Activated naive CD8-positive, alpha-beta T cell treated with anti-CD3 and anti-CD28 coated beads, Interleukin-2, amount 50 U/mL, for 16 hours (primary cell): ENCODE data around the gene CLK3.
"Not testable (repeated sequence)": the region's sequence is repeated elsewhere in the genome, so short reads cannot be mapped to it uniquely, and the experiment has no call there.

Source experiments
- DNase-seq: peaks from one replicate; pipeline ENCODE4 v3.0.0-alpha.2; 2020; ENCODE audit warnings: low read depth, low spot score

The CLK3 gene

DNA sequence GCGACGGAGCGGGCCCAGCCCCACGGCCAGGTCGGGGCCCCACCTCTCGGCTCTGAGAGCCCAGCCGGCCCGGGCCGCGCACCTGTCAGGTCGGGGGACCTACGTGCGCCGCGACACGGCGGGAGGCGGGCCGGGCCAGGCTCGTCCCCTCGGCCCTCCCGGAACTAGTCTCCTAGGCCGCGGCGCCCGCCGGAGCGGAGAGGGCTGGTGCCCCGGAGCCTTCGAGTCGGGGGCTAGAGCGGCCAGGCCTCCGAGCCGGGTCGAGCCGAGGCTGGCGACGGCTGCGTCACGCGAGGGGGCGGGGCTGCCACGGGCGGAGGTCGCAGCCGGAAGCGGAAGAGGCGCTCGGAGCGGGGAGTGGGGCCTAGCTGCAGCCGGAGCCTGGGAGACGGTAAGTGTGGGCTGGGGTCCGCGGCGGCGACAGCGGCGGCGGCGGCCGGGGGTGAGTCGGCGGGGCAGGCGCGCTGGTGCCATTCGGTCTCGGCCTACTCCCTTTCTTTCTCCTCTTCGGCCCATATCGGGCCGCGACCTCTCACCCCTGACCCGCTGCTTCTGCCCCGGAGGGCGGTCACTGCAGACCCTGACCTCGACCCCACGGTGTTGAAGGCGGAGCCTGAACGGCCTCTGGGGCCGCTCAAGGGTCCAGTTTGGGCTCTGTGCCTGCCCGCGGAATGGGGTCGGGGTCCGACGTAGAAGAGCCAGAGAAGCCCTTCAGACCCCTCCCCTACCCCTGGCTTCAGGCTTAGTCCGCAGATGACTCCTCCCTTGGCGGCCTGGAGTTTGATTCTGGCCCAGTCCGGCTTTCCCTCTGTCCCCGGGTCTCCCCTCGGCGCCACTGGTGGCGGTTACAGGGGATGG is at the start of gene CLK3:
TSS of gene CLK3 (plus strand) at position 329 of the 858 bp plus-strand sequence. CDS start 3,361 bp downstream, outside the sequence.
- DNase-seq: peak; percentile 90

DNA sequence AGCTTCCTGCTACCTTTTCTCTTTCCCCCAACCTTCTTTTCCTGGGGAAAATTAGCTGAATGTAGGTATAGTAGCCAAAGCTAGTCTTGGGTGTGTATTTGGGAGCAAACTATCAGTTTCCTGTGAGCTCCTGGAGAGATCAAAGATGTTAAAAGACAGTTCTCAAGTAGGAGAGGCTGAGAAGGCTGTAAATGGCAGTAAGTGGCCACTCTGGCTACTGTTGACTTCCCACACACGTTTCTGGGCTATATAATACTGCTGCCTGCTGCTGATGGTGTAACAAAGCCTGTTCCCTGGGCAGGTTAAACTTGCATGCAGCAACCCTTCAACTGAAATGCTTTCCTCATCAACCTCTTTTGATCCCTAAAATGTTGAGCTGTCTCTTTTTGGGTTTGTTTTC is 47.0 kb upstream of the CLK3 start:
- DNase-seq: no peak

DNA sequence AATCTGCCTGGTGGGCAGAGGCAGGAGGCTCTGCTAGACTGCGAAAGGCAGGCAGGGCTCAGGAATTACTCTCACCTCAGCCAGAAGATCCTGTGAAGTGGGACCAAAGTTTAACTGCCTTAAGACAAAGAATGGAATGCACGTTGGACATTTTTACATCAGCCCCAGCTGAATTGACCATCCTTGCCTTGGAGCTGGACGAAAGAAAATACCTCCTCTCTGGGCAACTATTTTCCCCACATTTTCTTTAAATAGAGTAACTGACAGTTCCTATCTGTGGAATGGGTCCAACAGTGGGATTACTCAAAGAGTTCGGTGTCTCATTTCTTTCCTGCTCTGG is 45.9 kb upstream of the CLK3 start:
- DNase-seq: no peak

DNA sequence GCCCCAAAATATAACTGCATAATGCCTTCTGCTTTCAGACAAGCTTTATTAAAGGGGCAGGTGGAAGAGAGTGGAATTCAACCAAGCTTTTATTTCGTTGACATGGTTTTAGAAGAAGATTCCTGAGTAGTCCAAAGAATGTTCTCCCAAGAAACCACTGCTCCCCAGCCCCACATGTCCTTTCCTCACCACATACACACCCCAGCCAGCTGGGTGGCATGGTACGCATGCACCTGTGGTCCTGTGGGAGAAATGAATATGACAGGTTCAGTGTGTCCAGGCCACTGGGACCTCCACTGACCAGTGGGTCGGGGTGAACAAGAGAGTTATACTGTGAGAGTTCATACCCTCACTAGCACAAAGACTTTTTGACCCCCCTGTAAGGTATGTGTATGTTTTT is 44.4 kb upstream of the CLK3 start:
- no peak for DNase-seq

- DNase-seq: no peak
These were observed 41.6 kb upstream of the CLK3 start for GRCh38 chr15:74573987-74574386.

GRCh38 chr15:74578496-74578994 is 37.1 kb upstream of the CLK3 start:
- no peak for DNase-seq

- no peak for DNase-seq
These were observed 36.6 kb upstream of the CLK3 start for GRCh38 chr15:74579001-74579400.

GRCh38 chr15:74580538-74581350 is 34.9 kb upstream of the CLK3 start:
- DNase-seq: no peak

DNA sequence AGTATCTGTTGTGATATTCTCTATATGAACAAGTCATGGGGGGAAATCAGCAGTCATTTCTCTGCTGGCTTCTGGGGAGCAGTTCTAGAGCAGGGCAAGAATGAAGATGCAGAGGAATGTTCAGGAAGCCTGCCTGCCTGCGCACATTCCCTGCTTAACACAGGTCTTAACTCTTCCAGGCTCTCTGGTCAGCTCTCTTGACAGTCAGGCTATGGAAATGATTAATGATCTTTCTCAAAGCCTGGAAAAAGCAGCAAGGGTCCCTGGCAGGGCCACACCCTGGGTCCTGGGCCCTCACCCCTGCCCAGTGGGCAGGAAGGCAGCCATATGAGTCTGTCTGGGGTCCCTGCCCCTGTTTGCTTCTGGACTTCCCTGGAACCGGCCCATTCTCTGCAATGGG is 31.4 kb upstream of the CLK3 start:
- no peak for DNase-seq

DNA sequence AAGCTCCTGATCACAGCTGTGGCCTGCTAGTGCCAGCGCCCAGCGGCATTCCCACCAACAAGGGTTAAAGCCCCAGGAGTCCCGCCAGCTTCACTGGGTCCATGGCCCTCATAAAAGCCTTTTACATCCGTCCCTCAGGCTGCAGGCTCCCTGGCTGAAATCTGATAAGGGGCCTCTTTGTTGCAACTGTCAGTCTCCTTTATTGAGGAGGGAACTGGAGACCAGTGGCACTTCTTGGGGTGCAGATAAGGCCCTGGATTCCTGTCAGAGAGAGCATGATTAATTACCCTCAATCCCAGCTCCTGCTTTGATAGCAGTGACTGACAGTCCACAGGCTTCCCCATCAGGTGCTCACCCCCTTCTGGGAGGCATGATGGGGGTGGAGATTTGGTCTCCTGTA is 30.9 kb upstream of the CLK3 start:
- DNase-seq: no peak

DNA sequence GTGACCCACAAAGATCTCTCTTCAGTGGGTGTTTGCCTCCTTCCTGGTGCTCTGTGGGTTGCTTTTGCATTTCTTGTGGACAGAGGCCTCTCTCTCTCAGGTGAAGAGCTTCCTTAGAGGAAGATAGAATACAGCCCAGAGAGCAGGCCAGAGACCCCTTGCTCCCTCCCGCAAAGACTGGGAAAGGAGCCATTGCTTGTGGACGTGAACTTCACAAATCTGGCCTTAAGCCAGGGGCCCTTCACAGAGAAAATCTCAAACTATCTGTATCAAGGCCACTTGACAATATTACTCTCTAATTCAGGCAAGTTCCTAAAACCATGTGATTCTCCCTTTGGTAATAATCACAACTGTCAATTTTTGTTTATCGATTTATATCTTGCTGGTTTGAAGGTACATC is 30.4 kb upstream of the CLK3 start:
- no peak for DNase-seq

DNA sequence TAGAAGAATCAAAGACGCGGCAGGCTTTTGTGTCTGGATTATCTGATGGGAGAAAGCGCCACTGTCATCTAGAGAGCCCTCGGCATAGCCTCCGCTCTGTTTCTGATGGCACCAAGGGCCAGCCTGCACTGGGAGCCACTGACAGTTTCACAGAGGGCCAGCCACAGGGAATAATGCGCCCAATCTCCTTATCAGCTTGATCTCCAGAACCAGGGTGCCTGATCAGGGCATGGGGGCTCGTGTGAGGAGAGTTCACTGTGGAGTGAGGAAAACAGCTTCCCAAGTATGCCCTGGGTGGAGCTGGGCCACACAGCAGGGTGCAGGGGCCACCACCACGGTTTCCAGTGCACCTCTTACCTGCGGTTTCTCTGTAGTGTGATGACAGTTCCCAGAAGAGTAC is 29.8 kb upstream of the CLK3 start:
- no peak for DNase-seq

- no peak for DNase-seq
These were observed 25.8 kb upstream of the CLK3 start for GRCh38 chr15:74589826-74590225.

GRCh38 chr15:74592222-74592621 is 23.4 kb upstream of the CLK3 start:
- DNase-seq: no peak

GRCh38 chr15:74593122-74593521 is 22.5 kb upstream of the CLK3 start:
- no peak for DNase-seq

DNA sequence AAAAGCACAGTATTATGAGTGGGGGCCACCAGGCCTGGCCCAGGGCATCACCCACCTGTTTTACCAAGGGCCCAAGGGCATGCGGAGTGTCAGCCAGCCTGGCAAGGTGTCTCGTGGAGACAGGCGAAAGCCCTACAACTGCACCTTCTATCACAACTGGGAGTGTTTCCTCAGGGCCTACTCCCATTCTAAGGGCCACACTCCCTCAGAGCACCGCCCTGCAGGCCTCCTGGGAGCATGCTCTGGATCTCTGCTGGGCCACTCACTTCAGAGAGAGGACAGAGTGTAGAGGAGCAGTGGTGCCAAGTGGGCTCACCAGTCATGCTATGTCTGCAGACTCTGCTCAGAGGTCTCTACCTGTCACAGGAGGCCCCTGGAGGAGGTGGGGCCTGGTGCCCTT is 21.2 kb upstream of the CLK3 start:
- DNase-seq: no peak

DNA sequence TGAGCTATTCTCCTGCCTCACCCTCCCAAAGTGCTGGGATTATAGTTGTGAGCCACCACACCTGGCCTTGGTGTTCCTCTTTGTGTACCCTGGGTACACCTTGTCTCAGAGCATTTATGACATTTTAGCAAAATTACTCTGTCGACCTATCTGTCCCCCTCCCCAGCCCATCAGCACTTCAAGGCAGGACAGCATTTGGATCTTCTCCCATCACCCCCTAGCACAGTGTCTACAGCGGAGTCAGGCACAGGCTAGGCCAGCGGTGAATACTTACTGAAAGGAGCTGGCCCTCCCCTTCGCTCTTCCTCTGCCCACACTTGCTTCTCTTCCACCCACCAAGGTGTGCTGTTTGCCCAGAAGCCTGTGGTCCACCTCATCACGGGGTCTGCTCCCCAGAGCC is 20.4 kb upstream of the CLK3 start:
- DNase-seq: no peak

- DNase-seq: not testable (repeated sequence)
These were observed 18.9 kb upstream of the CLK3 start for GRCh38 chr15:74596736-74597135.

GRCh38 chr15:74597146-74597705 is 18.4 kb upstream of the CLK3 start:
- not testable (repeated sequence) for DNase-seq

- DNase-seq: peak; percentile 74
These were observed 17.4 kb upstream of the CLK3 start for GRCh38 chr15:74598126-74598842.

DNA sequence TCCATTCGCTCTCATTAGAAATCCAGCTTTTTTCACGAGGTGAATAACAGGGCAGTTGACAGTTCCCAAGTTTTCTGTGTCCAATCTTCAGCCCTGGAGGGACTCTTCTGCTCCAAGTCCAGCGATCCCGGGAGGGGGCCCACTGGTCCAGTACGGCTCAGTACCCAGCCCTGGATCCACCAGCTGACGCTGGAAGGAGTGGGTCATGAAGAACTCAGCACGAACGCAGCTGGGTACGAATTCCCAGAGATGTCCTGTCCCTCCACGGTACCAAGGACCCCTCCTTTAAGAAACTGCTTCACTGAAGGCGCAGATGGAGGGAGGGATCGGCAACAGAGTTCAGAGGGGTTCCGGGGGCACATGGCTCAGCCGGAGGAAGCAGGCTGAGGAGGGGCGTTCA is 16.5 kb upstream of the CLK3 start:
- DNase-seq: no peak
